ENCODE data around the gene ZNF536.

The ZNF536 gene

DNA sequence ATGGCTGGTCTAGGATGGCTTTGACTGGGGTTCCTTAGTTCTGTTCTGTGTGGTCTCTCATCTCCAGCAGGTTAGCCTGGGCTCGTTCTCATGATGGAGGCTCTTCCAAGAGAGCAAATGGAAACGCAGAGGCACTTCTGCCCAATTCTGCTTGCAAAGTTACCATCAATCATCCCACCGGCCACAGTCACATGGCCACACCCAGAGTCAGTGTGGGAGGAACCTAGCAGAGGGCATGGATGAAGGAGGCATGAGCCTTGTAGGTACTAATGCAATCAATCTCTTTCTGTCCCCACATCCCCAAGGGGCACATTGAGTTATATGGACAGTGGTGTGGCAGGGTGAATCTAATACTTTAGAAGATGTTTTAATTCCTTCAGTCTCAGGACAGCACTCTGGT, 207.2 kb downstream of the ZNF536 start:
- DNase-seq: no peak

DNA sequence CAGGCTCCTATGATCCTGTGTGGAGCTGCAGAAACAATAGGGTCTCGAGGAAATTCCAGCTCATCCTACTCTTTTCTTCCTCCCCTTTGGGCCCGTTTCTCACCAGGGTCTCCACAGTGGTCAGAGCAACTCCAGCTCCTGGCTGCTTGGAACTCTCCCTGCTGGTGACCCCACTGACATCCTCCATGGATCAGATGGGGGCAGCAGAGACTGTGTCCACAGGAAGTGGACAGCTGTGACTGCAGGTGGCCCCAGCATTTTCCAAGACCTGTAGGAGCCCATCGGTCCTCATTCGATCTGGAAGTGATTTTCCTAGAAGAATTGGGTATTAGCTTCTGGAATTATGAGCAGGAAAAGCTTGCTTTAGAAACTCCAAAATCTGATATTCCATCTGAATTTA, 208.5 kb downstream of the ZNF536 start:
- no peak for DNase-seq

DNA sequence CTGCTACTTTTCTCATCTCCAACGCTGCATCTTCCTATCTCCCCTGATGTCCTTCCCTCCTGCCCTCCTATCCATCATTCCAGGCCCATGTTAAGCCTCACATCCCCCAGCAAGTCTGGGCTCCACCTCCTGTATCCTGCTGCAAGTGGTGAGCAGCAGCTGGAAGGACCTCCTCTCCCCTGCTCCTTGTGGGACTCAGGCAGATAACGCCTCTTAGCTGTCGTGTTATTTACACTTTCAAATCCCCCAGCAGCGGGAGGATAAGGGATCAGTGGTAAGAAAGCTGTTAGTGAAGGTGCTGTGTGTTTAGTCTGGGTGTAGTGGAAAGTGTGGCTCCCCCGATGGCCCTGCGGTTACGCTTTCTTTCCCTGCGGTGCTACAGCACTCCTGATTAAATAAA, 211.9 kb downstream of the ZNF536 start:
- DNase-seq: no peak

- no peak for DNase-seq
Measured at GRCh38 chr19:30587869-30588268, 215.7 kb downstream of the ZNF536 start.

- no peak for DNase-seq
Measured at GRCh38 chr19:30590596-30591229, 218.5 kb downstream of the ZNF536 start.

GRCh38 chr19:30593356-30593755, 221.2 kb downstream of the ZNF536 start:
- no peak for DNase-seq

GRCh38 chr19:30593975-30594745, 222.0 kb downstream of the ZNF536 start:
- DNase-seq: no peak

GRCh38 chr19:30596268-30596667, 224.1 kb downstream of the ZNF536 start:
- DNase-seq: no peak

GRCh38 chr19:30596813-30597399, 224.7 kb downstream of the ZNF536 start:
- no peak for DNase-seq

- no peak for DNase-seq
Measured at GRCh38 chr19:30598688-30599087, 226.5 kb downstream of the ZNF536 start.

DNA sequence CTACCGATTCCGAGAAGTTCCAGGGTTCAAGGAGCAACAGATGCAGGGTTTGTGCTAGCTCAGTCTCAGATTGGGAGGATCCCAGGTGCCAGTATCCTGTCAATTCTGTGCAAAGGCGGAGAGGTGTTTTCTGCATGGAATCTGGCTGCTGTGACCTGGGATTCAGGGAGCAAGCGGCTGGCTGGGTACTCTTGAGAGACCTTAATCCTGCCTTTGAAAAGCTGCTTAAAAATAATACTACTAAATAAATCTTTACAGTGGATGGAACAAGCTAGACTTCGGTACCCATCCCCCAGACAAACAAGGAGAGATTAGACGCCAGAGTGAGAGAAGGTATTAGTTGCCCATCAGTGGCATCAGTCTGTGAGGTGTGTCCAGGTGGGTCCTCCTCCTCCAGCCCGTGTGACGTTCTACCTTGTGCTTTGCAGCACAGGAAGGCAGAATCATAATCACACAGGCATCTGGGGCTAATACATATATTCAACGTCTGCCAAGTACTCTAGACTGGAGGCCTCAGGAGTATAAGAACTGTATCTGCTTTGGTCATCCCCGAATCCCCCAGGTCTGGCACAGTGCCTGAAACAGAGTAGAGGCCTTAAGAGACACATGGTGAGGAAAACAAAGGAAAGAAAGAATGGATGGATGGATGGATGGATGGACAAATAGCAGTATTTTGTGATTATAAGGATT, 230.6 kb downstream of the ZNF536 start:
- DNase-seq: no peak

DNA sequence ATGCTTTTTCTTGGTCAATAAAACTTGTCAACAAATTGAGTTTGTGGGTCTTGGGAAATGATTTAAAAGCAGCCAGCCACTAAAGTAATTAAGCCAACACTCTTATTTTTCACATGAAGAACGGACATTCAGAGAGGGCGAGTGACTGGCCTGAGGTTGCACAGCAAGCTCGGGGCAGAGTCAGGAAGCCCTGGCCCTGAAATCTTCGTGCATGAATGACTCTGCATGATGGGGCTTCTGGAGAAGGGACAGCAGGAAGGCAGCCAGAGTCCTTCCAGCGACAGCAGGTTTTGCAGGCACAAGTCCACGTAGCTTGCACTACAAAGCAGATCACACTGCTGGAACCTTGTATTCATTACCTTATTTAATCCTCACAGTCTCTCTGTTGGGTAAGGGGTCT, 232.5 kb downstream of the ZNF536 start:
- DNase-seq: no peak

GRCh38 chr19:30605333-30605732, 233.1 kb downstream of the ZNF536 start:
- DNase-seq: no peak

GRCh38 chr19:30606114-30607050, 234.2 kb downstream of the ZNF536 start:
- no peak for DNase-seq

All from CD4-positive, alpha-beta T cell treated with Interleukin-12 subunit alpha and Interleukin-12 subunit beta, for 1 hour (primary cell).